Uterus (tissue), 4 donors: ENCODE results near the gene RABAC1. TPM values are rescaled to one million over a fixed set of nuclear protein-coding genes. Genes with fewer than 3 reads are reported as not detected.

Experiments
- DNase-seq, 2 donors: peaks; one replicate each; pipeline ENCODE4 v3.0.0-alpha.2; 2019 to 2020
- H3K27ac ChIP-seq, 2 donors: fragments of 200-600 bp; sonication (generic); 1 replicate in 1 of 2; 2 replicates in 1 of 2; pipeline ENCODE4 v1.5.1; 2016 to 2018
- H3K27me3 ChIP-seq, 2 donors: fragments of 200-600 bp; sonication (generic); one replicate each; pipeline ENCODE4 v1.5.1; 2018 to 2019; ENCODE audit warnings: control low read depth in 1 of 2
- H3K36me3 ChIP-seq, 2 donors: fragments of 200-600 bp; sonication (generic); one replicate each; pipeline ENCODE4 v1.5.1; 2019; ENCODE audit warnings: control low read depth in 1 of 2
- H3K4me1 ChIP-seq, 2 donors: fragments of 200-600 bp; sonication (generic); one replicate each; pipeline ENCODE4 v1.5.1; 2018 to 2019; ENCODE audit warnings: control low read depth in 1 of 2
- H3K4me3 ChIP-seq, 2 donors: fragments of 200-600 bp; sonication (generic); 1 replicate in 1 of 2; 2 replicates in 1 of 2; pipeline ENCODE4 v1.5.1; 2018 to 2019; ENCODE audit warnings: mild to moderate bottlenecking in 1 of 2
- H3K9me3 ChIP-seq, 2 donors: fragments of 200-600 bp; sonication (generic); one replicate each; pipeline ENCODE4 v1.5.1; 2019; ENCODE audit warnings: control low read depth in 1 of 2
- CTCF ChIP-seq, 4 experiments: fragments of 200-600 bp in 2 of 4; fragments of 450-650 bp in 2 of 4; sonication (generic) in 2 of 4; IDR thresholded peaks; one replicate each; pipeline ENCODE4 v1.5.1; 2016 to 2019; ENCODE audit warnings: antibody characterized with exemption in 4 of 4, mild to moderate bottlenecking in 2 of 4, moderate library complexity in 1 of 4
- POLR2A ChIP-seq, 2 donors: fragments of 450-650 bp; IDR thresholded peaks; one replicate each; pipeline ENCODE4 v1.6.1; 2016; ENCODE audit warnings: antibody characterized with exemption in 2 of 2, mild to moderate bottlenecking in 1 of 2, moderate library complexity in 1 of 2
- intact Hi-C: fragments of 100-400 bp; cut with DNase I; formaldehyde crosslinking; loops from one replicate; pipeline ENCODE4 v1.15.1; 2023; ENCODE audit warnings: low total_unique reads
- total RNA-seq, 4 donors: library from RNA; depleted of rRNA in 3 of 4; stranded (reverse); fragments of >200 nt in 3 of 4; gene quantifications; one replicate each; pipeline versions ENCODE4 v1.1.0 to v1.2.4, GENCODE V29; 2014 to 2023
- donor health status: DM: yes; HTN: yes; CAD: no.

The RABAC1 gene
- total RNA-seq, result 100 to 1,000 TPM in 3 of 4 donors, 10 to 100 TPM in 1; 83.0 to 223 (median 178) TPM

GRCh38 chr19:41959056-41960053 lies at the start of gene RABAC1:
RABAC1 (minus strand) TSS chr19:41959321; CDS start chr19:41959292, 29 bp downstream.
- H3K36me3 ChIP-seq, result no peaks in the 10 kb centered on the region
- H3K4me1 ChIP-seq, result peaks cover 0 to 10% of the 10 kb centered on the region in 2 donors
- peak within 1 kb of the TSS; percentile 88 to 90 for H3K27ac ChIP-seq
- H3K4me3 ChIP-seq, result peak within 1 kb of the TSS; percentile 88 to 99
- TF ChIP-seq POLR2A (IDR thresholded peaks at IDR 0.05), result peak; percentile 27 to 65
- peak in 2 of 4 experiments; percentile 14 to 22 for TF ChIP-seq CTCF (IDR thresholded peaks at IDR 0.05)
- H3K9me3 ChIP-seq, result no peaks in the 10 kb centered on the region
- intact Hi-C loops, result no loop called here
- DNase-seq, result peak; percentile 88 to 94
- H3K27me3 ChIP-seq, result no peaks in the 10 kb centered on the region

GRCh38 chr19:42006569-42006968 lies 47.4 kb upstream of the RABAC1 start:
- Histone ChIP-seq H3K4me3 (no peak overlapping the region), H3K27ac (no peak overlapping the region), H3K36me3 (no peaks in the 10 kb centered on the region), H3K27me3 (no peaks in the 10 kb centered on the region), H3K9me3 (no peaks in the 10 kb centered on the region), H3K4me1 (no peaks in the 10 kb centered on the region)
- intact Hi-C loops, result no loop called here
- DNase-seq, result no peak
- no peak for TF ChIP-seq CTCF (IDR thresholded peaks at IDR 0.05)
- TF ChIP-seq POLR2A (IDR thresholded peaks at IDR 0.05), result no peak

- H3K27me3 ChIP-seq, result no peaks in the 10 kb centered on the region
- H3K4me3 ChIP-seq, result no peak overlapping the region
- TF ChIP-seq CTCF (IDR thresholded peaks at IDR 0.05) (no peak), POLR2A (IDR thresholded peaks at IDR 0.05) (no peak)
- H3K36me3 ChIP-seq, result no peaks in the 10 kb centered on the region
- intact Hi-C loops, result no loop called here
- H3K27ac ChIP-seq, result no peak overlapping the region
- H3K4me1 ChIP-seq, result no peaks in the 10 kb centered on the region
- DNase-seq, result no peak
- no peaks in the 10 kb centered on the region for H3K9me3 ChIP-seq
These were observed 46.4 kb upstream of the RABAC1 start for GRCh38 chr19:42005504-42005903.

- Histone ChIP-seq H3K36me3 (no peaks in the 10 kb centered on the region), H3K9me3 (no peaks in the 10 kb centered on the region), H3K4me1 (no peaks in the 10 kb centered on the region), H3K27ac (no peak overlapping the region), H3K4me3 (no peak overlapping the region), H3K27me3 (no peaks in the 10 kb centered on the region)
- intact Hi-C loops, result no loop called here
- TF ChIP-seq POLR2A (IDR thresholded peaks at IDR 0.05) (no peak), CTCF (IDR thresholded peaks at IDR 0.05) (no peak)
- no peak for DNase-seq
These were observed 44.6 kb upstream of the RABAC1 start for GRCh38 chr19:42003506-42004294.
